ENCODE data around the gene HYLS1. TPM values are rescaled to one million over a fixed set of nuclear protein-coding genes. Genes with fewer than 3 reads are reported as not detected.

The HYLS1 gene
- total RNA-seq, 2 donors from 2014 or later: 3.3 to 5.3 TPM

DNA sequence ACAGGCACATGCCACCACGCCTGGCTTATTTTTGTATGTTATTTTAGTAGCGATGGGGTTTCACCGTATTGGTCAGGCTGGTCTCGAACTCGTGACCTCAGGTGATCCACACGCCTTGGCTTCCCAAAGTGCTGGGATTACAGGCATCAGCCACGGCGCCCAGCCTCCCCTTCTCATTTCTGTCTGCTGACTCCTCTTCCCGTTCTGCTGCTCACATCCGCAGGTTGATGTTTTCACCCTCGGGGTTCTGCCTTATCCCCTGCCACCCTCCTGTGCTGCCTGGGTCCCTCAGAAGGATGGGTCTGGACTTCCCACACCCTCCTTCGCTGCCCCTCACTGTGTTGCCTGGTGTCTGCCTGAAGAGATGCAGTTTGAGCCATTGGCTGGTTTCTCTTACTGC lies 39.2 kb downstream of the HYLS1 start:
- no peak for DNase-seq
- intact Hi-C loops (cut with DNase I): no loop called here
- ATAC-seq: no peak

DNA sequence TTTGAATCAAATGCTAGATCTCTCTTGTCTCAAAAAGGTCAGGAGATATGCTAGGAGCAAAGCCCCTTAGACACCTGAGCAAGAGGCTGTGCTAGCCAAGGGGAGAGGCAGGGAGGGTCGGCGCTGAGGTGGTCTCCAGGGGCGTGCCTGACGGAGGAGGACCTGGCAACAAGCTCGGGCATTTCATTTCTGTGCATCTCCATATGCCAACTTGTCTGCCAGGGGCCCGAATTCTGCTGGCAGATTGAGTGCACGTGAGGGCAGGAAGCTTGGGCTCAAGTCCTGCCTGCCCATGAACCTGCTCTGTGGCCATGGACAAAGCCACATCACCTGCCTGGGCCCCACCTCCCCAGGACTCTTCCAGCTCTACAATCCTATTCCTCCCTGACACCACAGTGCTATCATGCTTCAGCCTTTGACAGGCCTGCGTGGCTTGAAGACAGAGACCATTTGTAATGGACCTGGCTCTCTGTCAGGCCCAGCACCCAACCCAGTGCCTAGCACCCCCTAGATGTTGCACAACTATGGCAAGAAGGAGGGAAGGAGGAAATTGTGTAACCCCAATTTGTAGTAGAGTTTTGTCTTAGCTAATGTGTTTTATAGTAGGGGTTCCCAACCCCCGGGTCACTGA lies 42.1 kb downstream of the HYLS1 start:
- intact Hi-C loops (cut with DNase I): no loop called here
- DNase-seq (no peak), ATAC-seq (peak in 1 of 2 donors; percentile 18)

DNA sequence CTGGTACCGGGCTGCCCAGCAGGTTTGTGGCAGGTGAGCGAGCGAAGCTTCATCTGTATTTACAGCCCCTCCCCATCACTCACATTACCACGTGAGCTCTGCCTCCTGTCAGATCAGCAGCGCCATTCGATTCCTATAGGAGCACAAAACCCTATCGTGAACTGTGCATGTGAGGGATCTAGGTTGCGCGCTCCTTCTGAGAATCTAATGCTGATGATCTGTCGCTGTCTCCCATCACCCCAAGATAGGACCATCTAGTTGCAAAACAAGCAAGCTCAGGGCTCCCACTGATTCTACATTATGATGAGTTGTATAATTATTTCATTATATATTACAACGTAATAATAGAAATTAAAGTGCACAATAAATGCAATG lies 42.6 kb downstream of the HYLS1 start:
- intact Hi-C loops (cut with DNase I): no loop called here
- ATAC-seq: no peak
- DNase-seq: no peak

DNA sequence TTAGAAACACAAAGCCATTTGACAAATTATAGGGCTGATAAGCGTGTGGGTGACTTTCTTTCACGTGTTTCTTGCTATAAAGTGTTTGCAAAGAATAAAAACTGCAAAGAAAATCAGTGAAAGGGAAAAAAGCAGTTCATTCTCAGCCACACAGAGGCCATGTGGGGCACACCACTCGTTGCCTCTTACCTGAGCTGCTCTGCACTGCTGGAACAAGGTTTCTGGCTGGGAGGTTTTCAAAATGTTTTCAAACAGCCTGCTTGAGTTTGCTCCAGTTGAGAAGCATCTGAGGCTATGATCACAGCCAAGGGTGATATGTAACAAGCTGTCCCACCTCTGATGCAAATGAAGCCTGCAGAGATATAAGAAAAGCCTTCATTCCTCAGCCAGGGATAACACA lies 43.6 kb downstream of the HYLS1 start:
- DNase-seq (no peak), ATAC-seq (no peak)
- intact Hi-C loops (cut with DNase I): no loop called here

DNA sequence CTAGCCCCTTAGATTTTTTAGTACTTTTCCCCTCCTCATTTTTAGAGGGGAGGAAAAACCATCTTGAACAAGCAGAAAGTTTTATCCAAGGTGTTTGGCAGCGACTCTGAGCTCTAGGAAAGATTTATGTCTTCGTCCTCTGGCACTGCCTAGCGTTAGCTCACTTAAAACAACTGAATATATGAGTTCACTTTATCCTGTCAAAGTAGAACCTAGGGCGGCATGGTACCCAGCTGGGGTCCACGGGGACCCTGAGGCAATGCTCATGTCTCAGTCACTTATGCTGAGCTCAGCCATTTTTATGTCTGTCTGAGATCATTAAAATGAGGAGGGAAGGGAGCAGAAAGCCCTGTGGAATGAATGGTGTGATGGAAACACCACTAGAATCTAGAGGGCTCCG lies 44.2 kb downstream of the HYLS1 start:
- intact Hi-C loops (cut with DNase I): no loop called here
- no peak for ATAC-seq
- no peak for DNase-seq

DNA sequence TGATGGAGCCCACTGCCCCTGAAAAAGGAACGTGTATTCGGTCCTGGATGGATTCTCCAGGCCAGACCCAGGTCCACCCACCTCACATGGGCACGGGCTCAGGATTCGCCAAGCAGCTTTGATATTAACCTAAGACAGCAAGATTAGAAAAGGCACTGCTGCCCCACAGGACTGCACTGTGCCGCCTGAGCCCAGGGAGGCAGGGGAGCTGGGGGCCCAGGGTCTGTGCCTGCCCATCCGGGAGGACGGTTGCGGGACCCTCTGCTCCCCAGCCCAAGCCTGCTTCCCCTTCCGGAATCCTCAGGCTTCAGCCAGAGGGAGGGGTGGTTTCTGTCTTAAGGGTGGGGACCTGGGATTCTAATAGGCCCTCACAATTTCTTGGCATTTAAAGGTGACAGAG lies 44.8 kb downstream of the HYLS1 start:
- no peak for DNase-seq
- intact Hi-C loops (cut with DNase I): no loop called here
- no peak for ATAC-seq

DNA sequence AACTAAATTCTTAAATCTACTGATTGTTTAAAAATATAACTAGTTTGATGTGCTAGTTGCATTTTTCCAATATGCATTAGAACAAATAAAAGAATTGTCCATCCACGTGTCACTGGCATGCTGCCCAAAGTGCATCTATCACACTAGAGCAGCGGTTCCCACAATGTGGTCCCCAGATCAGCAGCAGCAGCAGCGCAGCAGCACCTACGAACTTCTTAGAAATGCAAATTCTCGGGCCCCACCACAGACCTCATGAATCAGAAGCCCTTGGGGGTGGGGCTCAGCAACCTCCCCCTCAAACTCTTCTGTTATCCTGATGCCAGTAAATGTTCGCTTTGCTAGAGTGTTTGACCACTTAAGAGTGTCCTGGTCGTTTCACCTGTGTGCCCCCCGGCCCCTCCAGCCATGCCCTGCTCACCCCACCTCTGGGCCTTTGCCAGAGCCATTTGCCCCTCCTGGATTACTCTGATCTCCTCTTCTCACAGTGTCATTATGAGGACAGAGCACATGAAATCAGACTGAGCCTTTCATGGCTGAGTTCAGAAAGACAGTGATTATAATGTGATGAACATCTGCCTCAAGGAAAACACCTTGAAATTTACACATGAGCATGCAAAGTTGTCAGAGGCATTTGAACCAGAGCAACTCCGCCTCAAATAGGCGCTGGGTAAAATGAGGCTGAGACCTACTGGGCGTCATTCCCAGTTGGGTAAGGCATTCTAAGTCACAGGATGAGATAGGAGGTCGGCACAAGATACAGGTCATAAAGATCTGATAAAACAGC lies 45.8 kb downstream of the HYLS1 start:
- no peak for ATAC-seq
- no peak for DNase-seq
- intact Hi-C loops (cut with DNase I): no loop called here

DNA sequence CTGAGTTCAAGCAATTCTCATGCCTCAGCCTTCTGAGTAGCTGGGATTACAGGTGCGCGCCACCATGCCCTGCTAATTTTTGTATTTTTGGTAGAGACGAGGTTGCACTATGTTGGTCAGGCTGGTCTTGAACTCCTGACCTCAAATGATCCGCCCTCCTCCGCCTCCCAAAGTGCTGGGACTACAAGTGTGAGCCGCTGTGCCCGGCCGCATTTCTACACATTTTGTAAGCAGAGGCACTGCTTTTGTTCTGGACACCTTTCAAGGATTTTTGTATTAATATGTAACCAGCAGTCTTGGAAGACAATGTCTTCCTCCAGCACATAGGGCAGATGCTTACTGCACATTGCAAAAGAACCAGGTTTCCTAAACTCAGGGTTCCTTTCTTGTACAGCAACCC lies 47.0 kb downstream of the HYLS1 start:
- DNase-seq (no peak), ATAC-seq (no peak)
- intact Hi-C loops (cut with DNase I): no loop called here

DNA sequence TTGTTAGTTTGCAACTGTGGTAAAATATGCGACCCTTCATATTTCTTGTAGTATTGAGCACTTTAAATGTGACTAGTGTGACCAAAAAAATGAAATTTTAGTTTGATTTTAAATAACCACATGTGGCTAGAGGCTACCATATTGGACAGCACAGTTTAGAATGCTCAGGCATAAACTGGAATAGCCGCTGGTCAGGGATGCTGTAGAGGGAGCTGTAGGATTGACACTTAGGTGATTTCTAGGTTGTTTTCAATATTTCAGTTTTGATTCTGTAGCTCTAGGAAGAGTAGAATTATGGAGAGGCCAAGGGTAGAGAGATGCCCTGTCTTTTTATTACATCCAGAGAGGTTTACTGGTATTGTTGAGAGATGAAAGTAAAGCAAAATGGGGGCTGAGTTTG lies 47.6 kb downstream of the HYLS1 start:
- intact Hi-C loops (cut with DNase I): no loop called here
- no peak for DNase-seq
- ATAC-seq: no peak

DNA sequence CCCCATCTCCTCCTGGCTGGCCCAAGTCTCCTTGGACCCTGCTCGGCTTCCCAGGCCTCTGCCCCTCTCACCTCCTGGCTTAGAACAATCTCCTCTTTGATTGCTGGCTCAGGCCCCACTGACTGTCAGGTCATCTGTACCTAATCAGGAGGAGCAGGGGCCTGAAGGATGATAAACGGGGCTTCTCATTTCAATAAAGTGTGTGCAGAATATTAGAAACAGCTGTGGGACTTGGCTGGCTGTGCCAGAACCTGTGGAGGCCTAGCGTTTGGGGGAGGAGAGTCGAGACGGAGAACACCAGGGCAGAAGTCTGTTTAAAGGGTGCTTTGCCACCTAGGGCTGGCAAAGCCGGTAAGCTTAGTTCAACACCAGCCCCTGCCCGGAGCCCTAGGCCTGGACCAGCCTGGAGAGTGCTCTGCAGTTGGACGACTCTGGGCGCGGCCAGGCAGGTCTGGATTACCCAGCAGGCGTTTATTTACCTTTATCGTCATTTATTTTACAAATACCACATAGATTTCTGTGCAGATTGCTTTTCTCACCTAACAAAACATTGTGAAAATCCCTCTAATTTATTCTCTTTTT lies 48.2 kb downstream of the HYLS1 start:
- no peak for ATAC-seq
- intact Hi-C loops (cut with DNase I): no loop called here
- DNase-seq: no peak

DNA sequence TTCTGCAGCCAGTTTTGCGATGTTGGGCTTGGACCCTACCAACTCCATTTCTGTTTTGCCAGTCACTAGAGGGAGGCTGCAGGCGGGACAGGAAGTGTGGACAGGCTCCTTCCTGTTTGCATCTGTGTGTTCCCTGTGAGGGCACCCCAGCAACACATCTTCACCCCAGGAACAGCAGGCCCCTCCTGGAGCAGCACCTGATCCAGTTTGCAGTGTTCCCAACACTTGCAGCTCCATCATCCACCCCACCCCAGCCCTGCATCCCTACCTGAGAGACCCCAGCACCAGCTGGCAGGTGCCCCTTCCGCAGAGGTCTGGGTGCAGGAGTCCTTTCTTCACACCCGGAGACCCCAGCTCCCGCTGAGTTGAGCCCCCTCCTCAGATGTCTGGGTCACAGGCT lies 51.0 kb downstream of the HYLS1 start:
- no peak for ATAC-seq
- intact Hi-C loops (cut with DNase I): no loop called here
- DNase-seq: no peak

DNA sequence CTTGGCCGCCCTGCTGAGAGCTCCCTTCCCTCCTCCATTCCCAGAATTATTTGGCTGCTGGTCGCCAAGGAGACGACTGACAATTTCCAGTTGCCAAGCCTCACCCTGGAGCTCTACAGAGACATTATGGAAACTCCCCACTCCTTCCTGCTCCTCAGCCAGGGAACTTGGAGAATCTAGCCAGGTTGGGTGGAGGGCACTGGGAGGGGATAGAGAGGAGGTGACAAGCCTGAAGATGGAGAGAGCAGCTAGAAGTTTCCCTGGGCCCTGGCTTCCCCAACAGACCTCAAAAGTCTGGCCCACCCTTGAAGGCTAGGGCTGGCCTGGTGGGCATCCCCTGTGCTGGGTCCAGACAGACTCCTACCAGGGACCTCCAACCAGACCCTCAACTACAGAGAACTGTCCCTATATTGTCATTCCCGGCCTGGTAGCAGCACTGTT lies 51.6 kb downstream of the HYLS1 start:
- peak; percentile 62 to 72 for ATAC-seq
- no peak for DNase-seq
- intact Hi-C loops (cut with DNase I): no loop called here

DNA sequence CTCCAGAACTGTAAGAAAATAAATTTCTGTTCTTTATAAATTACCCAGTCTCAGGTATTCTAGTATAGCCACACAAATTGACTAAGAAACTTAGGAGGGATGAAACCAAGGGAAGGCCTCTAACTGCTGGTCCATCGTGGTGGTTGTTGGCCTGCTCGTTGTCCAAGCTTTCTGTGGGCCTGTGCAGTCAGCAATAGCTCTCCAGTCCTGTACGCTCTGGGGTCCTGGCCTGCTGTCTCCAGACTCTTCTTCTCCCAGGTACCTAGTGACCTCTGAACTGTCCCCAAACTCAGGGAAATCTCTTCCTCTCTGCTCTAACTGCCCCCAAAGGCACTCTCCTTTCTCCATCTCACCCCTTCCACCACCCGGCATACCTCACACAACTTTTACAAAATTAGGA lies 52.7 kb downstream of the HYLS1 start:
- no peak for DNase-seq
- no peak for ATAC-seq
- intact Hi-C loops (cut with DNase I): loop anchor here in 1 of 2 donors (5.0 kb wide), 1 partner anchor 252 kb away; no protein-coding TSS in a partner anchor

DNA sequence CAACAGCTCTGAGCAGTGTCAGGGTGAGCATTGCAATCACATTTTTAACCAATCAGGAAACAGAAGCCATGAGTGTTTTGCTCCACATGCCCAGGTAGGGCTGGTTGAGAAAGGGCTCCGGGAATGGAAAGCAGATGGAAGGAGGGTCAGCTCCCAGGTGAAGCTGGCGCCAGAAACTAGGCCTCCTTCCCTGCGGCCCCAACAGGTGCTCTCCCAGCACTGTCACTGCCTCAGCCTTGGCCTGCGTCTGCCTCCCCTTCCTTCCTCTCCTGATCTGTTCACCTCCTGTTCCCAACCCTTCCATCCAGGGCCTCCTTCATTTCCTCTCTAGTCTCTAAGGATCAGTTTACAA lies 53.8 kb downstream of the HYLS1 start:
- ATAC-seq (no peak), DNase-seq (no peak)
- intact Hi-C loops (cut with DNase I): loop anchor here in 1 of 2 donors (5.0 kb wide), 1 partner anchor 251 kb away; no protein-coding TSS in a partner anchor

DNA sequence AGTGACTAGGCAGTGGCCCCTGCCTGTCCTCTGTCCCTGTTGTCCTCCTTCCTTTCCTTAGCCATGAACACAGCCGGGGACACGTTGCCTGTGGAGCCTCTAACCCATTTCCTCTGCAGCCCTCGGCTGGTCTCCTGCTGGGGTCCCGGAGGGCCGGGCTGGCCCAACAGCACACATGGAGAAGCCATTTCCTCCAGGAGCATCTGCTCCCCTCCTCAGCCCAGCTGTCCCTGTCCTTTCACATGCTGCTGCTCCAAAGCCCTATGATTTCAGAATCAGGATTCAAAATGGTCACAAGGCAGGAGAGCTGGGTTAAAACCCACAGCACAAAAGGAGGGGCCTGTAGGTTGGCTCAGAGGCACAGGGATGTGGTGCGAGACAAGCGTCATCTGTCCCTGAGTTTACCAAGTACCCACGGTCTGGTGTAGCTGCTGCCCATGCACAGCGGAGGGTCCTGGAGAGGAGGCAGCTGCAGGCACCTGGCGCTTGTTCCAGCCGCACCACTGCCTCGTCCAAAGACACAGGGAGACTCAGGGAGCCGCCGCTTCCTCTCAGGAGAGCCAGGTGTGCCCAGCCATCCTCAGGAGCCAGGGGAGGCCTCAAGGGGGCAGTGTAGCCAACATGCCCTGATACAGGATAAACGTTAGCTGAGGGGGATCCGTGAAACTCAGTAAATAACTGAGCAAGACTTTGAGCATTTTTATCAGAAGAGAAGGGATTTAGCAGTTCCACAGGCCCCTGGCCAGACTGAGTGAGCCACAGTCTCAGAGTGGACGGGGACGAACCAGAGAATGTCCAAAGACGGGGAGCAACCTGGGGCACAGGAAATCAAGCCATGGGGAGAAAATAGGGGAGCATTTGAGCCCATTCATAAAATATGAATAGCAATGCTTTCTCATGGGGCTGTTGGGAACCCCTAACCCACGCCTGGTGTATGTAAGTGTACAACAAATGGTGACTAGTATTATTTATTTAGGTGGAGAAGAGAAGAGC lies 54.4 kb downstream of the HYLS1 start:
- peak; percentile 58 for DNase-seq
- ATAC-seq: peak; percentile 58 to 62
- intact Hi-C loops (cut with DNase I): loop anchor here in 1 of 2 donors (5.0 kb wide), 1 partner anchor 250 kb away; no protein-coding TSS in a partner anchor

DNA sequence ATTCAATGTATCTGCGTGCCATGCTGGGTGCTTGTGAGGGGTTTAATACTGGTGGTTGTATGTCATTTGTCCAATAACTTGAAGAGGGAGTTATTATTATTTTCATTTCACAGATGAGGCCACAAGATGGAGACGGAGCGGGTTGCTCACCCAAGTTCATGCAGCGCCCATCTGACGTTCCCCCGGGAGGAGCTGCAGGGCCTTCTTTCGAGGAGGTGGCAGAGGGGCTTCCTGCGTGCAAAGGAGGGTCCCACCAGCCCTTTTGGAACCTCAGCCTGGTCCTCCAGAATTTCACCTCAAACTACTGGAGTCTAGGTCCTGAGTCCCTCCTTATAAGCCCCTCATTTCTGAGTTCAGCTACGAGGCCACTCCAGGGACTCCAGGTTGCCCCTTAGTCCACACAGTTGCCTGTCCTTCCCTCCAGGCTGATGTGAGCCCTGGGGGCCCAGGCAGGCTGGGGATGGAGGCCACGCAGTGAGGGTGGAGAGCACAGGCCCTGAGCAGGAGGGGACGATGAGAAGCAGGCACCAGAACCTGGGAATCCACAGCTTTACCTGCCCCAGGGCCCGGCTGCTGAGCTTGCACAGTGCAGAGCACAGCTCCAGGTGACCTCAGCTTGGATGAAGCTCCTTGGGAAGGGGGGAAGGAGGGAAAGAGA lies 55.4 kb downstream of the HYLS1 start:
- no peak for DNase-seq
- intact Hi-C loops (cut with DNase I): loop anchor here in 1 of 2 donors (5.0 kb wide), 1 partner anchor 249 kb away; no protein-coding TSS in a partner anchor
- no peak for ATAC-seq

DNA sequence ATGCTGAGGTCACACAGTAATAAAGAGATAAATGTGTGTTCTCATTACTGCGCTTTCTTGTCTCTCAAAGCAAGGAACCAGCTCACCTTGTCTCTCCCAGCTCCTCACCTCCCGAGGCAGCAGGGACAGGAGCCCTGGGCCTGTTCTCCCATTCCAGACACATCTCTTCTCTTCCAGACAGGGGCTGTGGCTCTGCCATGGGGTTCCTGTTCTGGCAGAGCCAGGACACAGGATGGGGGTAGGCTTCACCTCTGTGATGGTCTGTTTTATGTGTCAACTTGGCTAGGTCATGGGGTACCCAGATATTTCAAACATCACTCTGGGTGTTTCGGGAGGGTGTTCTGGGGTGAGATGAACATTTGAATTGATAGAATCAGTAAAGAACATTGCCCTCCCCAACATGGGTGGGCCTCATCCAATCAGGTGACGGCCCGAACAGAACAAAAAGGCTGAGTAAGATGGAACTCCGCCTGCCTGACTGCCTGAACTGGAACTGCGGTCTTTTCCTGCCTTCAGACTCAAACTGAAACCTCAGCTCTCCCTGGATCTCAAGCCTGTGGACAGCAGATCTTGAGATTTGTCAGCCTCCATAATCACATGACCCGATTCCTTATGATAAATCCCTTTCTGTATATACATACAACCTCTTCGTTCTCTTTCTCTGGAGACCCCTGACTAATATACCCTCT lies 56.3 kb downstream of the HYLS1 start:
- intact Hi-C loops (cut with DNase I): loop anchor here in 1 of 2 donors (5.0 kb wide), 1 partner anchor 248 kb away; no protein-coding TSS in a partner anchor
- DNase-seq (no peak), ATAC-seq (no peak)

Measured in left cardiac atrium (tissue), 4 donors.